RWPE2 (cell line): ENCODE measurements around the gene CRKL.
"Not testable (repeated sequence)": the region's sequence is repeated elsewhere in the genome, so short reads cannot be mapped to it uniquely, and the experiment has no call there.

Experiments used
- ATAC-seq: fragments of 200-7000 bp; cut with Tn5 transposase; 3 replicates; pipeline ENCODE4 v1.9.1; 2021; ENCODE audit warnings: low read depth
- DNase-seq: peaks from one replicate; pipeline ENCODE4 v3.0.0-alpha.2; 2020; ENCODE audit warnings: low spot score
- H3K27ac ChIP-seq: fragments of 450-650 bp; 2 replicates; pipeline ENCODE4 v1.5.1; 2017; ENCODE audit warnings: mild to moderate bottlenecking; ENCODE audit not compliant: poor library complexity, severe bottlenecking
- H3K27me3 ChIP-seq: fragments of 250-450 bp; sonication (Bioruptor Pico); 2 replicates; pipeline ENCODE4 v1.5.1; 2021; ENCODE audit warnings: mild to moderate bottlenecking, moderate library complexity; ENCODE audit not compliant: insufficient read depth, poor library complexity, severe bottlenecking
- H3K36me3 ChIP-seq: fragments of 250-450 bp; sonication (Bioruptor Pico); 2 replicates; pipeline ENCODE4 v1.5.1; 2020; ENCODE audit warnings: low read depth, mild to moderate bottlenecking, moderate library complexity
- H3K4me1 ChIP-seq: fragments of 250-450 bp; sonication (Bioruptor Pico); 2 replicates; pipeline ENCODE4 v1.5.1; 2021; ENCODE audit warnings: mild to moderate bottlenecking, moderate library complexity; ENCODE audit not compliant: insufficient read depth, poor library complexity, severe bottlenecking
- H3K4me3 ChIP-seq: fragments of 250-450 bp; sonication (Bioruptor Pico); 2 replicates; pipeline ENCODE4 v1.5.1; 2021; ENCODE audit warnings: mild to moderate bottlenecking, moderate library complexity; ENCODE audit not compliant: severe bottlenecking
- H3K9me3 ChIP-seq: fragments of 250-450 bp; sonication (Bioruptor Pico); 2 replicates; pipeline ENCODE4 v1.5.1; 2021; ENCODE audit warnings: mild to moderate bottlenecking, moderate library complexity; ENCODE audit not compliant: severe bottlenecking
- CTCF ChIP-seq: fragments of 450-650 bp; IDR thresholded peaks from one replicate; pipeline ENCODE4 v1.5.1; 2017; ENCODE audit warnings: mild to moderate bottlenecking, moderate library complexity; ENCODE audit not compliant: poor library complexity, severe bottlenecking

The CRKL gene

GRCh38 chr22:20937031-20937793 lies 20.0 kb downstream of the CRKL start:
- peaks cover 9% of the 10 kb centered on the region for H3K9me3 ChIP-seq
- H3K4me3 ChIP-seq = no peak overlapping the region
- no peak overlapping the region for H3K27ac ChIP-seq
- DNase-seq (no peak), ATAC-seq (peak; percentile 29; the same call in 1 of the 3 replicates)
- TF ChIP-seq CTCF = no peak
- peaks cover 12% of the 10 kb centered on the region for H3K4me1 ChIP-seq
- peaks cover 64% of the 10 kb centered on the region for H3K36me3 ChIP-seq
- no peaks in the 10 kb centered on the region for H3K27me3 ChIP-seq

- Histone ChIP-seq H3K4me1 (peaks cover 12% of the 10 kb centered on the region), H3K36me3 (peaks cover 62% of the 10 kb centered on the region), H3K27ac (no peak overlapping the region), H3K27me3 (no peaks in the 10 kb centered on the region), H3K4me3 (no peak overlapping the region), H3K9me3 (peaks cover 9% of the 10 kb centered on the region)
- TF ChIP-seq CTCF = no peak
- no peak for ATAC-seq
- DNase-seq = no peak
Measured at GRCh38 chr22:20937794-20938671, 20.8 kb downstream of the CRKL start.

- H3K27ac ChIP-seq, H3K9me3 ChIP-seq, DNase-seq, H3K27me3 ChIP-seq, ATAC-seq, H3K4me3 ChIP-seq: not testable (repeated sequence)
- H3K36me3 ChIP-seq = peaks cover 49% of the 10 kb centered on the region
- H3K4me1 ChIP-seq = peaks cover 16% of the 10 kb centered on the region
Measured at GRCh38 chr22:20939457-20940185, 22.4 kb downstream of the CRKL start.

GRCh38 chr22:20940186-20940651 lies 23.0 kb downstream of the CRKL start:
- H3K9me3 ChIP-seq = peaks cover 9% of the 10 kb centered on the region
- H3K36me3 ChIP-seq = peaks cover 43% of the 10 kb centered on the region
- TF ChIP-seq CTCF = no peak
- no peak for ATAC-seq
- DNase-seq = no peak
- H3K4me3 ChIP-seq = no peak overlapping the region
- no peak overlapping the region for H3K27ac ChIP-seq
- H3K4me1 ChIP-seq = peaks cover 20% of the 10 kb centered on the region
- H3K27me3 ChIP-seq = no peaks in the 10 kb centered on the region

- ATAC-seq = no peak
- H3K36me3 ChIP-seq = peaks cover 36% of the 10 kb centered on the region
- H3K4me3 ChIP-seq = no peak overlapping the region
Measured at GRCh38 chr22:20940904-20941385, 23.7 kb downstream of the CRKL start.

GRCh38 chr22:20942203-20942902 lies 25.1 kb downstream of the CRKL start:
- DNase-seq, H3K4me3 ChIP-seq, ATAC-seq, H3K27me3 ChIP-seq, H3K9me3 ChIP-seq: not testable (repeated sequence)
- Histone ChIP-seq H3K27ac (peak overlapping the region; percentile 5), H3K36me3 (peaks cover 24% of the 10 kb centered on the region), H3K4me1 (peaks cover 34% of the 10 kb centered on the region)

More at GRCh38 chr22:20940904-20941385, 23.7 kb downstream of the CRKL start:
- peaks cover 28% of the 10 kb centered on the region for H3K4me1 ChIP-seq
- TF ChIP-seq CTCF = no peak
- DNase-seq = no peak
- H3K9me3 ChIP-seq = peaks cover 8% of the 10 kb centered on the region
- no peak overlapping the region for H3K27ac ChIP-seq
- no peaks in the 10 kb centered on the region for H3K27me3 ChIP-seq
